ENCODE results near the gene CAMK1G. TPM values are rescaled to one million over a fixed set of nuclear protein-coding genes. Genes with fewer than 3 reads are reported as not detected.

The CAMK1G gene
- total RNA-seq, 1 experiment from 2014 or later = 7.3 TPM

Other genes with a start within 250 kb of the CAMK1G start
- gene LAMB3, start 68.7 kb downstream of the CAMK1G start, total RNA-seq (2014; rRNA removed; shearing (Covaris generic)) = 20.2 and 22.5 TPM in 2 replicates
- 20.9 and 31.5 TPM in 2 replicates for gene G0S2, start 91.7 kb downstream of the CAMK1G start, total RNA-seq (2014; rRNA removed; shearing (Covaris generic))
- 0.20 and 0.72 TPM in 2 replicates for gene HSD11B1, start 121.1 kb downstream of the CAMK1G start, total RNA-seq (2014; rRNA removed; shearing (Covaris generic))
- not detected in 2 replicates for gene TRAF3IP3, start 172.3 kb downstream of the CAMK1G start, total RNA-seq (2014; rRNA removed; shearing (Covaris generic))
- gene C1orf74, start 200.8 kb downstream of the CAMK1G start, total RNA-seq (2014; rRNA removed; shearing (Covaris generic)) = 4.0 TPM in 2 replicates
- 0.20 and 0.24 TPM in 2 replicates for gene IRF6, start 222.4 kb downstream of the CAMK1G start, total RNA-seq (2014; rRNA removed; shearing (Covaris generic))
- 5.3 and 7.0 TPM in 2 replicates for gene UTP25, start 244.3 kb downstream of the CAMK1G start, total RNA-seq (2014; rRNA removed; shearing (Covaris generic))

All from RPMI7951 (cell line).